Measurements from ENCODE around the gene CHAC2. TPM values are rescaled to one million over a fixed set of nuclear protein-coding genes. Genes with fewer than 3 reads are reported as not detected.

Gene CHAC2
- total and polyA plus RNA-seq, 2 of the 13 experiments (the other 11 are each of a cell fraction or from before 2014, with no cell fraction given), result 1.7 to 10.7 TPM

- peak; percentile 94 for TF ChIP-seq ZNF710 (CRISPR knock-in tag; IDR thresholded peaks at IDR 0.05; ENCODE audit: borderline replicate concordance)
These were observed 19.4 kb downstream of the CHAC2 start, which contains the start of the genes ASB3 and ERLEC1 (continued) for GRCh38 chr2:53786705-53787613.

DNA sequence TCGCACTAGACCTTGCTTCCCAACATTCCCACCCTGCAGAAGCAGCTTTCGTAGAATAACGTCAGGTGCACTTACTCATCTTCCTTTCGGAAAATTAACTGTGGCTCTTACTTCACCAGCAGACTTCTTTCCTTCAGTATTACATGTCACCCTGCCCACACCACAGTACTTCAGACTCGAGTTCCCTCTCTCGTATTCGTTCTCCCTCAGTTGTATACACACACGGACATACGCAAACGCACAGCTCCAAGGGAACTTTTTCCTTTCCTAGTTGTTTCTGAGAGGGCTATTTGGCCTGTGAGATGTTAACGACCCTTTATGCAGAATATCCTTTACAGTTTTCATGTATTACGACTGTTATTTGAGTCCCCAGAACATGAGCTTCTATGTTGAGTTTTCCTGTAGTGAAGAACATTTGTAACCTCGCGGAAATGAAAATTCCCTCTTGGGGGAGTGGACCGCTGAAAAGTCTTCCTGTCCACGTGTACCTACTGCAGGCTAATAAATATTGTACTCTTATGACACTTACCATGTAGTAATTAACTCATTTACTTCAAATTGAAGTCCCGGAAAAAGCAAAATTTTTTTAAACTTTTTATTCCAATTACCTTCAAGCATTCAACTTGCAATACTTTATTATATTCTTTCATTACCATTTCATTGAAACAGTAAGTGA is 20.1 kb downstream of the CHAC2 start:
- peak overlapping the region; percentile 90 for H3K9ac ChIP-seq (ENCODE audit: insufficient read depth, low read depth, low read length)
- FAIRE-seq, result no peak
- H2AFZ ChIP-seq (ENCODE audit: low read length), result peak overlapping the region; percentile 1
- DNase-seq (ENCODE audit: low spot score), result peak; percentile 30
- no peaks in the 10 kb centered on the region; a peak in 1 of 5 replicates for H3K36me3 ChIP-seq (replicated peaks in 1 of 2; ENCODE audit: control insufficient read depth in 1 of 2, insufficient read depth in 2 of 2, low read length in 2 of 2)
- H3K4me1 ChIP-seq (ENCODE audit: insufficient read depth, low read length), result peaks cover 48% of the 10 kb centered on the region
- peak overlapping the region; percentile 72 to 98 (median 95) for H3K4me3 ChIP-seq (replicated peaks in 1 of 3; ENCODE audit: insufficient read depth in 1 of 3, low read depth in 2 of 3, low read length in 3 of 3)
- H3K27me3 ChIP-seq (ENCODE audit: control insufficient read depth in 1 of 2, insufficient read depth in 2 of 2, low read length in 2 of 2), result peaks cover 0 to 6% of the 10 kb centered on the region in 2 experiments; a peak in 1 of 5 replicates
- intact Hi-C loops (cut with micrococcal nuclease; ENCODE audit: unreplicated experiment), result loop anchor here (2.0 kb wide), 2 partner anchors 21 to 39 kb away; partner anchors contain the start of gene CHAC2
- H3K9me3 ChIP-seq (ENCODE audit: low read length), result no peaks in the 10 kb centered on the region
- H3K4me2 ChIP-seq (ENCODE audit: low read depth, low read length), result peak overlapping the region; percentile 65
- no peaks in the 10 kb centered on the region for H4K20me1 ChIP-seq (ENCODE audit: insufficient read depth, low read length)
- ChIA-PET CTCF (ENCODE audit: low intra/inter-chr PET ratio, low total read pairs) (no interaction called here), POLR2A (interaction anchor here (1.2 to 4.8 kb wide), 3 partner anchors 13 to 39 kb away, joined by 3 to 53 read pairs (median 5); partner anchors contain the start of gene CHAC2)
- ATAC-seq, result peak; percentile 43
- in situ Hi-C loops (cut with HindIII; ENCODE audit: extremely low pct_ligation_motif_present, low pct_unique_long_range_greater_than_20kb), result no loop called here
- 0% methylated on average over 17 of the region's 17 CpGs for WGBS (ENCODE audit: low lambda C conversion rate)
- H3K27ac ChIP-seq (ENCODE audit: extremely low read length, insufficient read depth, low read length), result peak overlapping the region; percentile 83
- TSS peak; percentile 70 for BruUV-seq (replicated peaks)
- peaks cover 88% of the 10 kb centered on the region for H3K79me2 ChIP-seq (ENCODE audit: insufficient read depth, low read length)
- TF ChIP-seq ZNF691 (CRISPR knock-in tag; IDR thresholded peaks at IDR 0.05; ENCODE audit: borderline replicate concordance, low read depth) (no peak), BCL6 (CRISPR knock-in tag; IDR thresholded peaks at IDR 0.05) (no peak), ZNF207 (IDR thresholded peaks at IDR 0.05; ENCODE audit: borderline replicate concordance) (no peak), ONECUT2 (CRISPR knock-in tag; IDR thresholded peaks at IDR 0.05) (no peak), ZNF570 (CRISPR knock-in tag; IDR thresholded peaks at IDR 0.05; ENCODE audit: borderline replicate concordance) (no peak), MYC (CRISPR knock-in tag; IDR thresholded peaks at IDR 0.05; ENCODE audit: borderline replicate concordance) (no peak), RORA (CRISPR knock-in tag; IDR thresholded peaks at IDR 0.05) (0 out of 2 replicates have a peak, but pooled peaks have one; percentile 36), NFKB2 (CRISPR knock-in tag; IDR thresholded peaks at IDR 0.05; ENCODE audit: borderline replicate concordance) (no peak), GATAD2A (CRISPR knock-in tag; IDR thresholded peaks at IDR 0.05) (0 out of 2 replicates have a peak, but pooled peaks have one; percentile 12)
- TF ChIP-seq, protein P1, sequence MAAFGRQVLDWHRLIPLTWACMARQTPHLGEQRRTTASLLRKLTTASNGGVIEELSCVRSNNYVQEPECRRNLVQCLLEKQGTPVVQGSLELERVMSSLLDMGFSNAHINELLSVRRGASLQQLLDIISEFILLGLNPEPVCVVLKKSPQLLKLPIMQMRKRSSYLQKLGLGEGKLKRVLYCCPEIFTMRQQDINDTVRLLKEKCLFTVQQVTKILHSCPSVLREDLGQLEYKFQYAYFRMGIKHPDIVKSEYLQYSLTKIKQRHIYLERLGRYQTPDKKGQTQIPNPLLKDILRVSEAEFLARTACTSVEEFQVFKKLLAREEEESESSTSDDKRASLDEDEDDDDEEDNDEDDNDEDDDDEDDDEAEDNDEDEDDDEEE (CRISPR knock-in tag; IDR thresholded peaks at IDR 0.05), result 0 out of 2 replicates have a peak, but pooled peaks have one; percentile 20
- TF ChIP-seq, protein P2, sequence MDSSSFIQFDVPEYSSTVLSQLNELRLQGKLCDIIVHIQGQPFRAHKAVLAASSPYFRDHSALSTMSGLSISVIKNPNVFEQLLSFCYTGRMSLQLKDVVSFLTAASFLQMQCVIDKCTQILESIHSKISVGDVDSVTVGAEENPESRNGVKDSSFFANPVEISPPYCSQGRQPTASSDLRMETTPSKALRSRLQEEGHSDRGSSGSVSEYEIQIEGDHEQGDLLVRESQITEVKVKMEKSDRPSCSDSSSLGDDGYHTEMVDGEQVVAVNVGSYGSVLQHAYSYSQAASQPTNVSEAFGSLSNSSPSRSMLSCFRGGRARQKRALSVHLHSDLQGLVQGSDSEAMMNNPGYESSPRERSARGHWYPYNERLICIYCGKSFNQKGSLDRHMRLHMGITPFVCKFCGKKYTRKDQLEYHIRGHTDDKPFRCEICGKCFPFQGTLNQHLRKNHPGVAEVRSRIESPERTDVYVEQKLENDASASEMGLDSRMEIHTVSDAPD (CRISPR knock-in tag; IDR thresholded peaks at IDR 0.05), result 0 out of 2 replicates have a peak, but pooled peaks have one; percentile 35
